ENCODE measurements around the gene FARP2. TPM values are rescaled to one million over a fixed set of nuclear protein-coding genes. Genes with fewer than 3 reads are reported as not detected.

FARP2 gene
- total and polyA plus RNA-seq, 2 donors (not counting 1 experiment from before 2014, with no cell fraction given): 28.2 to 41.0 TPM

GRCh38 chr2:241359481-241360045 is 3.5 kb downstream of the FARP2 start:
- Histone ChIP-seq H3K4me2 (ENCODE audit: extremely low read depth, insufficient read depth, low read length) (no peak overlapping the region), H3K79me2 (ENCODE audit: control insufficient read depth, insufficient read depth, low read length) (peaks cover 57% of the 10 kb centered on the region), H3K27me3 (ENCODE audit: control insufficient read depth, insufficient read depth, low read length) (no peaks in the 10 kb centered on the region), H3K36me3 (ENCODE audit: control insufficient read depth, insufficient read depth, low read length) (peaks cover 2% of the 10 kb centered on the region), H2AFZ (ENCODE audit: low read length) (no peak overlapping the region), H3K9ac (ENCODE audit: insufficient read depth, low read length) (no peak overlapping the region), H4K20me1 (ENCODE audit: control insufficient read depth, extremely low read depth, insufficient read depth, low read length) (no peaks in the 10 kb centered on the region), H3K27ac (ENCODE audit: insufficient read depth, low read length) (no peak overlapping the region), H3K4me1 (ENCODE audit: control insufficient read depth, extremely low read depth, insufficient read depth, low read length) (peaks cover 12% of the 10 kb centered on the region), H3K4me3 (replicated peaks in 1 of 4; ENCODE audit: control extremely low read depth in 1 of 4, insufficient read depth in 1 of 4, low read depth in 3 of 4, low read length in 4 of 4) (no peak overlapping the region), H3K9me3 (ENCODE audit: control insufficient read depth, insufficient read depth, low read depth, low read length) (no peaks in the 10 kb centered on the region)
- no peak for DNase-seq (ENCODE audit: low read depth in 2 of 2)
- TF ChIP-seq CTCF (conservative IDR thresholded peaks at IDR 0.05 in 1 of 2, IDR thresholded peaks at IDR 0.05 in 1 of 2; ENCODE audit: low read depth in 1 of 2, low read length in 2 of 2): no peak
- no peak for TF ChIP-seq EZH2 (IDR thresholded peaks at IDR 0.05; ENCODE audit: low read length, missing control alignments)

GRCh38 chr2:241363426-241363825 is 7.3 kb downstream of the FARP2 start:
- H3K4me3 ChIP-seq (replicated peaks in 1 of 4; ENCODE audit: control extremely low read depth in 1 of 4, insufficient read depth in 1 of 4, low read depth in 3 of 4, low read length in 4 of 4): peak overlapping the region in 1 of 4 experiments; percentile 11
- no peak for DNase-seq (ENCODE audit: low read depth in 2 of 2)
- no peaks in the 10 kb centered on the region for H3K36me3 ChIP-seq (ENCODE audit: control insufficient read depth, insufficient read depth, low read length)
- H3K9me3 ChIP-seq (ENCODE audit: control insufficient read depth, insufficient read depth, low read depth, low read length): no peaks in the 10 kb centered on the region
- H3K4me1 ChIP-seq (ENCODE audit: control insufficient read depth, extremely low read depth, insufficient read depth, low read length): peaks cover 3% of the 10 kb centered on the region
- no peak overlapping the region for H3K9ac ChIP-seq (ENCODE audit: insufficient read depth, low read length)
- no peaks in the 10 kb centered on the region for H3K27me3 ChIP-seq (ENCODE audit: control insufficient read depth, insufficient read depth, low read length)
- TF ChIP-seq CTCF (conservative IDR thresholded peaks at IDR 0.05 in 1 of 2, IDR thresholded peaks at IDR 0.05 in 1 of 2; ENCODE audit: low read depth in 1 of 2, low read length in 2 of 2) (no peak), EZH2 (IDR thresholded peaks at IDR 0.05; ENCODE audit: low read length, missing control alignments) (no peak)
- no peaks in the 10 kb centered on the region for H4K20me1 ChIP-seq (ENCODE audit: control insufficient read depth, extremely low read depth, insufficient read depth, low read length)
- H3K4me2 ChIP-seq (ENCODE audit: extremely low read depth, insufficient read depth, low read length): peak overlapping the region; percentile 32
- H3K79me2 ChIP-seq (ENCODE audit: control insufficient read depth, insufficient read depth, low read length): peaks cover 48% of the 10 kb centered on the region
- H2AFZ ChIP-seq (ENCODE audit: low read length): no peak overlapping the region
- no peak overlapping the region for H3K27ac ChIP-seq (ENCODE audit: insufficient read depth, low read length)

GRCh38 chr2:241364781-241365180 is 8.7 kb downstream of the FARP2 start:
- Histone ChIP-seq H2AFZ (ENCODE audit: low read length) (no peak overlapping the region), H3K9ac (ENCODE audit: insufficient read depth, low read length) (no peak overlapping the region), H3K9me3 (ENCODE audit: control insufficient read depth, insufficient read depth, low read depth, low read length) (no peaks in the 10 kb centered on the region), H3K4me3 (replicated peaks in 1 of 4; ENCODE audit: control extremely low read depth in 1 of 4, insufficient read depth in 1 of 4, low read depth in 3 of 4, low read length in 4 of 4) (no peak overlapping the region), H3K27ac (ENCODE audit: insufficient read depth, low read length) (no peak overlapping the region), H3K79me2 (ENCODE audit: control insufficient read depth, insufficient read depth, low read length) (peaks cover 36% of the 10 kb centered on the region), H3K4me2 (ENCODE audit: extremely low read depth, insufficient read depth, low read length) (no peak overlapping the region), H3K4me1 (ENCODE audit: control insufficient read depth, extremely low read depth, insufficient read depth, low read length) (peaks cover 3% of the 10 kb centered on the region), H3K27me3 (ENCODE audit: control insufficient read depth, insufficient read depth, low read length) (no peaks in the 10 kb centered on the region), H4K20me1 (ENCODE audit: control insufficient read depth, extremely low read depth, insufficient read depth, low read length) (no peaks in the 10 kb centered on the region), H3K36me3 (ENCODE audit: control insufficient read depth, insufficient read depth, low read length) (no peaks in the 10 kb centered on the region)
- no peak for DNase-seq (ENCODE audit: low read depth in 2 of 2)
- TF ChIP-seq CTCF (conservative IDR thresholded peaks at IDR 0.05 in 1 of 2, IDR thresholded peaks at IDR 0.05 in 1 of 2; ENCODE audit: low read depth in 1 of 2, low read length in 2 of 2): no peak
- TF ChIP-seq EZH2 (IDR thresholded peaks at IDR 0.05; ENCODE audit: low read length, missing control alignments): no peak
